Measurements from ENCODE around the gene EXOG.

The EXOG gene

GRCh38 chr3:38496131-38496910 lies at the start of gene EXOG:
EXOG (plus strand) TSS chr3:38496340; CDS start chr3:38496368, 28 bp downstream.
- DNase-seq = peak; percentile 96

GRCh38 chr3:38446812-38447211 lies 49.3 kb upstream of the EXOG start:
- no peak for DNase-seq

GRCh38 chr3:38450853-38451252 lies 45.3 kb upstream of the EXOG start:
- DNase-seq = no peak

GRCh38 chr3:38453075-38453912 lies 42.8 kb upstream of the EXOG start, which contains the start of gene ACVR2B:
ACVR2B (plus strand) TSS chr3:38453890; CDS start chr3:38454323, 433 bp downstream.
- peak; percentile 69 for DNase-seq

GRCh38 chr3:38453913-38454177 lies 42.3 kb upstream of the EXOG start:
- no peak for DNase-seq

- DNase-seq = peak; percentile 6
Measured at GRCh38 chr3:38454178-38454883, 41.8 kb upstream of the EXOG start.

- peak; percentile 38 for DNase-seq
Measured at GRCh38 chr3:38454884-38455638, 41.1 kb upstream of the EXOG start.

- no peak for DNase-seq
Measured at GRCh38 chr3:38455639-38456430, 40.3 kb upstream of the EXOG start.

GRCh38 chr3:38457111-38458003 lies 38.8 kb upstream of the EXOG start:
- DNase-seq = no peak

GRCh38 chr3:38458796-38459498 lies 37.2 kb upstream of the EXOG start:
- no peak for DNase-seq

- no peak for DNase-seq
Measured at GRCh38 chr3:38459499-38460048, 36.6 kb upstream of the EXOG start.

GRCh38 chr3:38460377-38461270 lies 35.5 kb upstream of the EXOG start:
- no peak for DNase-seq

GRCh38 chr3:38465588-38466154 lies 30.5 kb upstream of the EXOG start:
- no peak for DNase-seq

GRCh38 chr3:38468765-38469164 lies 27.4 kb upstream of the EXOG start:
- DNase-seq = no peak

- DNase-seq = no peak
Measured at GRCh38 chr3:38469852-38470251, 26.3 kb upstream of the EXOG start.

- DNase-seq = no peak
Measured at GRCh38 chr3:38471260-38471857, 24.8 kb upstream of the EXOG start.

GRCh38 chr3:38472342-38472741 lies 23.8 kb upstream of the EXOG start:
- DNase-seq = no peak

- no peak for DNase-seq
Measured at GRCh38 chr3:38473229-38473628, 22.9 kb upstream of the EXOG start.

All from activated CD4-positive, alpha-beta T cell treated with anti-CD3 and anti-CD28 coated beads, Interleukin-2, amount 50 U/mL, for 16 hours (primary cell).